Effector CD4-positive, alpha-beta T cell (primary cell): ENCODE data around the gene GPC6.
A peak's percentile ranks its signal among the peaks of the same experiment; 100 is the strongest.

Experiments used
- DNase-seq: peaks from one replicate; pipeline ENCODE4 v3.0.0-alpha.2; 2020

The GPC6 gene

DNA sequence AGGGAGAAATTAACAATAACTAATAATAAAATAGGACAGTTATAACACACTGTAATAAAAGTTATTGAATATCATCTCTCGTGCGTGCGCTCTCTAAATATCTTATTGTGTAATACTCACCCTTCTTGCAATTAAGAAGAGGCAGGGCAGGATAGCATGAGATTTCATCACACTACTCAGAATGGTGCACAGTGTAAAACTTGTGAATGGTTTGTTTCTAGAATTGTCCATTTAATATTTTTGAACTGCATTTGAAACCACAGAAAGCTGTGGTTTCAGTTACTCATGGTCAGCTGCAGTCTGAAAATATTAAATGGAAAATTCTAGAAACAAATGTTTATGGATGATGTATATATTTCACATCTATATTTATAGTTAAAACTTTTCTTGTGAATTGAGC lies 1091.8 kb downstream of the GPC6 start:
- no peak for DNase-seq

GRCh38 chr13:94319501-94319900 lies 1092.9 kb downstream of the GPC6 start:
- no peak for DNase-seq

- no peak for DNase-seq
Observed at GRCh38 chr13:94322925-94323763, 1096.5 kb downstream of the GPC6 start.

DNA sequence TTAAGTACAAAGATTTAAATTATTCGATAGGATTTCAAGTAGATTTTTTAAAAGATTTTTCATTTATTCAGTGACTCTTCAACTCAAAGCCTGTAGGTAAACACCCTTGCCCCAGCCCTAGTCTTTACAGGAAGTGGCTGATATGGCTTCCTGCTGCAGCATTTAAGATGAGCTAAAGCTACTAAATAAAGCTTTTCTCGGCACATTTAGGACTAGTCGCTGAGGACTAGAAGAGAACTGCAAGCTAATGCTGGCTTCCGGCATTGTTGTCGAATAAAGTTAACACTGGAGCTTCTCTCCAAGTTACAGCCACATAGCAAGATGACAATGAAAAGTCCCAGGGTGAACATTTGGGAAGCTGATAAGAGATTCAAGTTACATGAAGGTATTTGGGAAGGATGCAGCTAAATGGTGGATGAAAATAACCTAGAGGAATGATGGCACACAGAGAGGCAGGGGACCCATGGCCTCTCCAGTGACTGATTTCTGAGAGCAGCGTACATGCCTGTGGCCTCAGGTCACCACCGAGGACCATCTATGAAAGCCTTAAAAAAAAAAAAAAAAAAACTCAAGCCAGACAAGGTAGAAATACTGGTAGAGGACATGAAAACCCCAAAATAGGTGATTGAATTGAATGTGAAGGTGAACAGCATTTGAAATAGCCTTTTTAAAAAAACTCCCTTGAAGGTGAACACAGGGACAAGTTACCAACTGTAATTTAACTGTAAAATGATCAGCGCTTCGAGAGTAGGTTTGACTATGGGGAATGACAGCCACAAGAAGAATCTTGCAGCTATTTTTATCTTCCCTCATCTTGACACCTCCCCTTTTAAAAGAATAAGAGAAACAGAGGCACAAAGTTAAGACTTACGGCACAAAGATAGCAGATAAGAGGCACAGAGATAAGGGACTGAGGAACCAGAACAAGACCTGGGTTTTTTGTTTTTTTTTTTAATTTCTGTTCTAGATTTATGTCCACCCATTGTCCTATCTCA lies 1097.5 kb downstream of the GPC6 start:
- DNase-seq: peak; percentile 19

GRCh38 chr13:94324767-94325540 lies 1098.3 kb downstream of the GPC6 start:
- no peak for DNase-seq

GRCh38 chr13:94325650-94326049 lies 1099.0 kb downstream of the GPC6 start:
- DNase-seq: no peak

DNA sequence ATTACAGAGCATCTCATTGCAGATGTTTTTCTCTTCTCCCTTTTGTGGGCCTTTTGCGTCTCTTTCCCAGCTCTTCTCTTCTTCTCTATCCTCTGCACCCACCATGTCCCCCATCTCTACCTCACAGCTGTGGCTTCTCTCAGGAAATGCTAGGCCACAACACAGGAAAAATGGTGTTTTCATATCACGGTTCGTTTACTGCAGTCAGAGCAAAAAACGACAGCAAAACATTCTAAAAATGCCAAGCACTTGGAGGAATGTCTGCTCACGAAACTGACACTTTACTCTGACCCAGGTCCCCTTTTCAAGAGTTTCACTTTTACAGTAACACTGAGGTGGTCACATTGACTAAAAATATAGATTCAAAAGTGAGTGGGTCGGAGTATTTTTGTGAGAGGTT lies 1100.7 kb downstream of the GPC6 start:
- no peak for DNase-seq

DNA sequence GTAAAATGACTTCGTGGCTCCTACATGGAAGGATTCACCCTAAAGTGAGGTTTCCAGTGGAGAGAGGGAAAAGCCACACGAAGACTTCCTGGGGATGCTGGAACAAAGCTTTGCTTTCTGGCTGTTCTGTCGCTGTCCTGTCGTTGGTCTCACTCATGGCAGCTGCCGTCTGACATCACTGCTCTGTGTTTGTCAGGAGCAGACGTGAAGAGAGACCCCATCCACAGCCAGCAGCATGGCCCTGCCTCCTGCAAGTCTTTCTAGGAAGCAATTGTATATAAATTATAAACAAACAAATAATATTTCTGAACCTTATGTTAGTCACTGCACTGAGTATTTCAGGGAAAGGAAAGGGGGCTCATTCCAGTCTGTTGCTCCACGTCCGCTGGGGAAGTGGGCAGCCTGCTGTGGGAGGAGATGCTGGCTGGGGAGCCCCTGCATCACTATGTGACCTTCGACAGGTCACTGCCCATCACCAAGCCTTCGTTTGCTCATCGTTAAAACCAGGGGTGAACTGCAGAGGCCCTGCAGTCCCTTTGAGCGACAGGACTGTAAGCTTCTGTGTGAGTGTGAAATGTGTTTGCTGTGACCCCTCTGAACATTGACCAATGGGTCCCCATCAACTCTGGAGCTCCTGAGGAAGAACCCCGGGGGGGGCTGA lies 1101.9 kb downstream of the GPC6 start:
- no peak for DNase-seq

DNA sequence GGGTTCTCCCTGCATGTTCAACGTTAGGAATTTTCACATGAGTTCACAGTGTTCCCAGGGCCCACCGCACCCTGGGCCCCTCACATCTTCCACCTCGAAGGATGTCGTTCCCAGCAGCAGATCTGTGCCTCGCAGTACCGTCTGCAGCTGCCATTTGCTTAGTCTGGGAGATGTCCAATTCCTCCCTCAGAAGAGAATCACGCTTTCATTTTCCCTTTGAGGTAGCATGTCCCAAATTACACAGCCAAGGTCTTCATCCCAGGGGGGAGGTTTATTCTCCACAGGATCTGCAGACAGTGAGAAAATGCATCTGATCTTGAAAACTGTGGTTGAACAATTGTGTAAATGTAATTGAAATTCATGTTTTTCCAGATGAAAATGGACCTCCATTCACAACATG lies 1102.7 kb downstream of the GPC6 start:
- DNase-seq: no peak

DNA sequence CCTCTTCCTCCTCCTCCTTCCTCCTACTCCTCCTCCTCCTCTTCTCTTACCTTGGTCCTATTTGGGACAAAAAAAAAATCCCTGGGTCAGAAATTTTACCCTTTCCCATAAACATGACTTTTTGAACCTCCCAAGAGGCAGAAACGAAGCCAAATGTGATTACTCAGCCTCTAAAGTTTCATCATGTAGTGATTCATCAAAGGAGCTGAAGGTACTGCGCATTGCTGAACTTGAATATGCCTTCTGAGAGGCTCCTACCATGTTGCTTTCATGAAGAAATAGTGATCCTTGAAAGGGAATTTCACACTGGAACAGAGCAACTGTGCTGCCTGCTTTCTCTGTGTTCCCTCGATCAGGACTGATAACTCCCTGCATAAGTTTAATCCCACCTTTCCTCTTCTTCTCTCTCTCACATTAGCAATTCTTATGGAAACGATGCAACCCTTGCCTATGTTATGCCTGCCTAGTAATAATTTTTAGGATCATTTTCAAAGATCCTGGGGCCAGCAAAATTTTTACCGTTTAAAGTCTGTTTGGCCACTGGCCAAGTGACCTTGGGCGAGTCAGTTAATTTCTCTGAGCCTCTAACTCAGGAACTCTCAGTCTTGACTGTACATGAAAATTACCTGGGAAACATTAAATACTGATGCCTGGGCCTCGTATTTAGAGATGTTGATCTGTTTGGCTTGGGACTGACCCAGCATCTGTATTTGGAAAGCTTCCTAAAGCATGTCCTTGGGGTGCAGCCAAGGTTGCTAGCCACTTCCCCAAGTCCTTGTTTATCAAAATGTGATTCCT lies 1103.3 kb downstream of the GPC6 start:
- DNase-seq: no peak

DNA sequence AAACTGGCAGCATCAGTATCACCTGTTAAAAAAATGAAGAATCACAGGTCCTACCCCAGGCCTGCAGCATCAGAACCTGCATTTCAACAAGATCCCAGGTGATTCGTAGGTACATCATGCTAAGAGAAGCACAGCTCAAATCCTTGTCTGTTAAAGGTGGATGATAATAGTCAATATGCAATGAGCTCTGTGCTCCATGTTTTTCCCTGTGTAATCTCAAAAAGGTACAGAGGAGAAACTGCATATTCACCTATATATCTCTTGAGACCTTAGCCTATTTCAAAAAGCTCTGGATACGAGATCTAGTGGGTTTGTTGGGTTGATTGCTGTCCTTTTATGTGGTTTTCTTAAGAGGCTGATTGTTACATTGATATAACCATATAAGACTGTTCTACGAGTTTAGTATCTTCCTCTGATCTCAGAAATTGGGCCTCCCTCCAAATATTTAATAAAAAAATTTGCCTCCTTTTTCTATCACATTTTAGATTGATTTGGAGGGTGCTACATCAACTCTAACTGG lies 1104.0 kb downstream of the GPC6 start:
- DNase-seq: no peak

- no peak for DNase-seq
Observed at GRCh38 chr13:94331281-94331680, 1104.7 kb downstream of the GPC6 start.

GRCh38 chr13:94332359-94333096 lies 1105.9 kb downstream of the GPC6 start:
- DNase-seq: no peak

DNA sequence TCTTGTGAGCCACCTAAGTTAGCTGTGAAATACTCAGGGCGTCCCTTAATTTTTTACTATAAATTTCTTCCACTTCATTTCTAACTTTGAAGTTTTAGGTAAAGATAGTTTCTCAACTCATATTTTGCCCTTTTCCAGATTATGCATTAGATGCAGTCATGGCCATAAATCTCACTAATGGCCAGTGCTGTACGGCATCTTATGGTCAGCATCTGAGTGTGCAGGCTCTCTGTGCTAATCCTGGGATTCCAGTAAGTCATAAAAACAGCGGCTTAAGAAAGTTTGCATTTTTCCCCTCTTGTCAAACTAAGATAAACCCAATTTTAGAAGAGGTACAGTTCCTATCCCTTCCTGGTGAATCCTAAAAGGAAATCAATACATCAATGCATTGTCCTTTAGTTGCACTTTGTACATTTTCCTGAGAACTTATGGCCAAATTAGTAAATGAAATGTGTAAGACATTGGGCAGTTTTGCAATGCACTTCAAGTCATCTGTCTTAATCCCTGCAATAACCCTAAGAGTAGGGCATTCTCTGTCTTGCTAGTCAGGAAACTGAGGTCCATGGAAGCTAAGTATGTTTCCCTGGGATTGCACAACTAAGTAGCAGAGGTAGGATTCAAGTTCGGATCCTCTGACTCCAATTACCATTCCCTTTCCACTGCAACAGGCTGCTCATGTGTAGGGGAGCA lies 1106.7 kb downstream of the GPC6 start:
- no peak for DNase-seq

GRCh38 chr13:94335761-94336526 lies 1109.3 kb downstream of the GPC6 start:
- DNase-seq: no peak

DNA sequence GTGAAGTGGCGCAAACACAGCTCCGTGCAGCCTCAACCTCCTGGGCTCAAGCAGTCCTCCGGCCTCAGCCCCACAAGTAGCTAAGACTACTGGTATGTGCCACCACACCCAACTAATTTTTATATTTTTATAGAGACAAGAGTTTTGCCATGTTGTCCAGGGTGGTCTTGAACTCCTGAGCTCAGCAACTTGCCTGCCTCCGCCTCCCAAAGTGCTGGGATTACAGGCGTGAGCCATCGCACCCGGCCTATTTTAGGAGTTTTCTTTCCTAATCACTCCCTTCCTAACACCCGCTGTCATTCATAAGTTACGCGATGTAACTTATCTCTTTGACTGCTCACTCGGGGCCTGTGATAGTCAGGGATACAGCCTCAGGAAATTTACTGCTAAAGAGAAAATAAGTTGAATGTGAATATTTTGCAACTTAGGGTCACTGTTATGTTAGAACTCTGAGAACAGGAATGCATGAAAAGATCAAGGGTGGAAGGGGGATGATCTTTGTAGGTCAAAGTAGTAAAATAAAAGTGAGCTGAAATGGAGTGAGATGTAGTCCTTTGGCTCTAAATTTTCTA lies 1112.6 kb downstream of the GPC6 start:
- DNase-seq: no peak

DNA sequence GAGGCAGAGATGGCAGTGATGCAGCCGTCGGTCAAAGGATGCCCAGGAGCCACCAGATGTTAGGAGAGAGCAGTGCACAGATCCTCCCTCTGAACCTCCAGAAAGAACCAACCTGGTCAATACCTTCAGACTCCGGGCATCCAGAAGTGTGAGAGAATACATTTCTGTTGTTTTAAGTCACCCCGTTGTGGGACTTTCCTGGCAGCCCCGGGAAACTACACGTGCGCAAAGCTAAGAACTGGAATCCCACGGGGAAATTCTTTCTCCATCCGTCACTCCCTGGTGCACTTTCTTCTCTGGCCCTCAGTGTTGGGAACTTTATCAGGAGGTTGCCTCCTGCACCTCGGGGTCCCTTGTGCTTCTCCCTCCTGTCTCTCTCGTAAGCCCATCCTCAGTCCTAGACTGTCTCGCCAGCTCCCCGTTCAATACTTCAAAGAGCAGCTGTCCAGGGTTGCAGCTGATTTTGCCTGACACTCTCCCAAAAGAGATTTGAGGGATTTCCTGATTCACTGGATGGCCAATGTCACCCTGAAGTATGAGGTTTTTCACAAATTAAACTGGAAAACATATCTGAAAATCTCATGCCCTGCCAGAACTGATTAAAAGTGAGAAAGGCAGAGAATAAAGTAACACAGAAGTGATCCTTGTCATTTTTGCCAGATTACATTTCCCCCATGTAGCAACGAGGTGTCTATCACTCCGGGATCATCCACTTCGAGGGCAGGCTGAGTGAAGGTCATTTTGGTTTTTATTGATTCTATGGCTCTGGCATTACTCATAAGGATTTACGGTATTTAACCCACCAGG lies 1116.0 kb downstream of the GPC6 start:
- DNase-seq: no peak

DNA sequence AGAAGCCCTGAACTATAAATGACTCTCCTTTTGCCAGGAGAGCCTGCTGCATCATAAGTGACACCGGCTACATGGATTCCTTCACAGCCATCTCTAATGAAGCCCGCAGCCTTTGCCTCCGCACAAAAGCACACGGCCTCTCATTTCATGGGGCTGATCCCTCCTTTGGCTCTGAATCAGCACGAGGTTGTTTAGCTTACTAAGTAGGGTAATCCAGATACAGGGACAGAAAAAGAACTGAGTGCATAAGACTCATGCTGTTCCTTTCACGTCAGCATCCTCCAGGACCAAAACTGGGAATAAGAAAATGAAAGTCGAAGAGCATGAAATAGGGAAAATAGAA lies 1116.6 kb downstream of the GPC6 start:
- no peak for DNase-seq
